GM21381 (cell line): ENCODE data around the gene POLR3B.
"Not testable (repeated sequence)": the region's sequence is repeated elsewhere in the genome, so short reads cannot be mapped to it uniquely, and the experiment has no call there.

Experiments
- ATAC-seq: cut with Tn5 transposase; IDR thresholded peaks from one replicate; pipeline ENCODE4 v1.9.1; 2021; ENCODE audit warnings: mild to moderate bottlenecking, moderate library complexity; ENCODE audit not compliant: unreplicated experiment

The POLR3B gene

GRCh38 chr12:106357549-106358395 is at the start of gene POLR3B:
Gene POLR3B, plus strand, starts transcription at chr12:106357748. Its CDS starts 132 bp downstream, at chr12:106357880.
- peak; percentile 87 for ATAC-seq

GRCh38 chr12:106308121-106308520 is 49.4 kb upstream of the POLR3B start:
- no peak for ATAC-seq

- no peak for ATAC-seq
These were observed 48.9 kb upstream of the POLR3B start for GRCh38 chr12:106308611-106309010.

- no peak for ATAC-seq
These were observed 47.7 kb upstream of the POLR3B start for GRCh38 chr12:106309671-106310505.

GRCh38 chr12:106310687-106311086 is 46.9 kb upstream of the POLR3B start:
- ATAC-seq, result no peak

- no peak for ATAC-seq
These were observed 46.4 kb upstream of the POLR3B start for GRCh38 chr12:106311139-106311538.

GRCh38 chr12:106313413-106313812 is 44.1 kb upstream of the POLR3B start:
- ATAC-seq, result not testable (repeated sequence)

- no peak for ATAC-seq
These were observed 42.0 kb upstream of the POLR3B start for GRCh38 chr12:106315523-106315922.

GRCh38 chr12:106317406-106318082 is 40.0 kb upstream of the POLR3B start:
- ATAC-seq, result no peak

- no peak for ATAC-seq
These were observed 36.3 kb upstream of the POLR3B start for GRCh38 chr12:106321139-106321850.

- ATAC-seq, result no peak
These were observed 34.0 kb upstream of the POLR3B start for GRCh38 chr12:106323537-106323936.

- ATAC-seq, result no peak
These were observed 30.2 kb upstream of the POLR3B start for GRCh38 chr12:106327309-106327869.

- ATAC-seq, result no peak
These were observed 28.8 kb upstream of the POLR3B start for GRCh38 chr12:106328735-106329134.

- ATAC-seq, result no peak
These were observed 28.1 kb upstream of the POLR3B start for GRCh38 chr12:106329231-106329982.

GRCh38 chr12:106331599-106331998 is 25.9 kb upstream of the POLR3B start:
- no peak for ATAC-seq

- ATAC-seq, result no peak
These were observed 25.0 kb upstream of the POLR3B start for GRCh38 chr12:106332536-106332935.

- ATAC-seq, result no peak
These were observed 24.5 kb upstream of the POLR3B start for GRCh38 chr12:106333010-106333409.

- no peak for ATAC-seq
These were observed 23.8 kb upstream of the POLR3B start for GRCh38 chr12:106333756-106334155.

GRCh38 chr12:106341086-106341877 is 16.3 kb upstream of the POLR3B start:
- ATAC-seq, result no peak
